Measurements from ENCODE around the gene ACOD1. TPM values are rescaled to one million over a fixed set of nuclear protein-coding genes. Genes with fewer than 3 reads are reported as not detected.

Gene ACOD1
- total and polyA plus RNA-seq, 9 donors = not detected

DNA sequence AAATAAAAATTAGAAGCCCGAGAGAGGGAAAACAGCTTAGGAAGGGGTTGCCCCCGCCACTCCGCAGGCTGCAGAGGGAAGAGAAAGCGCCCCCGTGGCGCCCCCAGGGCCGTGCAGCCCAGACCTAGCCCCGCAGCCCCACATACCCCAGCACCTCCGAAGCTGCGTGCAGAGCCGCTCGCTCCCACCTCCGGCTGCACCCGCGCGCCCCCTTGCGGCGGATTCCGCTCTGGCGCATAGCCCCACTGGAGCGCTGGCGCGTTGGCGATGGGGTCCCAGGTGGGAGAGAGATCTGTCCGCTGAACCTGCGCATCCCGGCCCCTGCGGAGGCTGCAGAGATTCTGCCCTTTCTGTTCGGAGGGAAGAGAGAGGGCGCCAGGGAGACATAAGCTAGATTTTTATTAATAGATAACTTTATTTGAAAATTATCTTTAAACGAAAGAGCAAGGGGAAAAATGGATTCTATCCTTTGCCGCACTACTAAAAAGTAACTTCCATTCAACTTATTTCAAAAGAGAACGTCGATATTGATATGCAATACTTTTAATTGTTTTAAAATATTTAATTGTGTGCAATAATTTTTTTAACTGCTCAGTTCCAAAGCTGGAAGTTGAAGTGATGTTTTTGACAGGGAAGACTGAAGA, 31.9 kb downstream of the ACOD1 start:
- peak; percentile 71 to 88 (median 82) for DNase-seq
- H3K4me3 ChIP-seq = peak overlapping the region; percentile 17
- no peaks in the 10 kb centered on the region for H3K9me3 ChIP-seq
- 3 to 4% (median 3%) methylated on average over 34 of the region's 34 CpGs for WGBS, 3 donors
- no peaks in the 10 kb centered on the region for H3K36me3 ChIP-seq
- peaks cover 2% of the 10 kb centered on the region for H3K4me1 ChIP-seq (ENCODE audit: insufficient read depth)
- TF ChIP-seq, protein P1, sequence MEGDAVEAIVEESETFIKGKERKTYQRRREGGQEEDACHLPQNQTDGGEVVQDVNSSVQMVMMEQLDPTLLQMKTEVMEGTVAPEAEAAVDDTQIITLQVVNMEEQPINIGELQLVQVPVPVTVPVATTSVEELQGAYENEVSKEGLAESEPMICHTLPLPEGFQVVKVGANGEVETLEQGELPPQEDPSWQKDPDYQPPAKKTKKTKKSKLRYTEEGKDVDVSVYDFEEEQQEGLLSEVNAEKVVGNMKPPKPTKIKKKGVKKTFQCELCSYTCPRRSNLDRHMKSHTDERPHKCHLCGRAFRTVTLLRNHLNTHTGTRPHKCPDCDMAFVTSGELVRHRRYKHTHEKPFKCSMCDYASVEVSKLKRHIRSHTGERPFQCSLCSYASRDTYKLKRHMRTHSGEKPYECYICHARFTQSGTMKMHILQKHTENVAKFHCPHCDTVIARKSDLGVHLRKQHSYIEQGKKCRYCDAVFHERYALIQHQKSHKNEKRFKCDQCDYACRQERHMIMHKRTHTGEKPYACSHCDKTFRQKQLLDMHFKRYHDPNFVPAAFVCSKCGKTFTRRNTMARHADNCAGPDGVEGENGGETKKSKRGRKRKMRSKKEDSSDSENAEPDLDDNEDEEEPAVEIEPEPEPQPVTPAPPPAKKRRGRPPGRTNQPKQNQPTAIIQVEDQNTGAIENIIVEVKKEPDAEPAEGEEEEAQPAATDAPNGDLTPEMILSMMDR (IDR thresholded peaks at IDR 0.05) = peak; percentile 69 to 89 (median 72)
- no peak for TF ChIP-seq POLR2A (IDR thresholded peaks at IDR 0.05)
- no peaks in the 10 kb centered on the region for H3K27me3 ChIP-seq
- intact Hi-C loops (cut with DNase I) = loop anchor here in 1 of 4 donors (10.0 kb wide), 1 partner anchor 1105 kb away; no protein-coding TSS in a partner anchor
- no peak overlapping the region for H3K27ac ChIP-seq

DNA sequence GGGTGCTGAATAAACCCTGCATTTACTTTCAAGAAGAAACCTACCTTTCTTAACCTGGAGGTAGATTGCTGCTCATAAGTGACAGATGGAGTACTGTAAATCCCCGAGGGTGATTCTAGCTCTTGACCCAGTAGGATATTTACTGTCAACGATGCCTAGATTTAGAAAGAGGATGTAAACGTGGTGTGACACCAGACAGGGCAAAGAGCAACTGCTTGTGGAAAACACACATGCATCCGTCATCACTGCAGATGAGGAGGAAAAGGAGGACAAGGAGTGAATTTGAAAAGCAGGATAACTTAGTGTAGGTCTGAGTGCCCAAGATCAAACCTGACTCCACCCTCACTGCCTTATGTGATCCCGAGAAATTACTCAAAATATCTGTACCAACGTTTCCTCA, 33.8 kb downstream of the ACOD1 start:
- no peak overlapping the region for H3K27ac ChIP-seq
- TF ChIP-seq, protein P1 (IDR thresholded peaks at IDR 0.05) = no peak
- no peak for TF ChIP-seq EP300 (IDR thresholded peaks at IDR 0.05)
- no peak for TF ChIP-seq POLR2A (IDR thresholded peaks at IDR 0.05)
- no peak overlapping the region for H3K4me3 ChIP-seq
- no peaks in the 10 kb centered on the region for H3K27me3 ChIP-seq
- intact Hi-C loops (cut with DNase I) = loop anchor here in 1 of 4 donors (10.0 kb wide), 1 partner anchor 1107 kb away; no protein-coding TSS in a partner anchor
- peaks cover 2% of the 10 kb centered on the region for H3K4me1 ChIP-seq (ENCODE audit: insufficient read depth)
- WGBS, 3 donors = 72 to 77% (median 73%) methylated on average over 6 of the region's 6 CpGs
- H3K9me3 ChIP-seq = no peaks in the 10 kb centered on the region
- no peak for DNase-seq
- H3K36me3 ChIP-seq = no peaks in the 10 kb centered on the region

DNA sequence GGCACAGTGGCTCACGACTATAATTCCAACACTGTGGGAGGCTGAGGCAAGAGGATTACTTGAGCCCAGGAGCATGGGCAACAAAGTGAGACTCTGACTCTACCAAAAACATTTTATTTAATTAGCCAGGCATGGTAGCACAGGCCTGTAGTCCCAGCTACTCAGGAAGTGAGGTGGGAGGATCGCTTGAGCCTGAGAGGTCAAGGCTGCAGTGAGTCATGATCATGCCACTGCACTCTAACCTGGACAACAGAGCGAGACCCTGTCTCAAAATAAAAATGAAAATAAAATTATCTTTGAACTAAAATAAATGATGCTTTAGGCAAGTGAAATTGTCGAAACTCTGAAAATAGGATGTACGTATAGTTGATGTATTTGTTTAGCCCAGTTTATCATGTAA, 35.4 kb downstream of the ACOD1 start:
- intact Hi-C loops (cut with DNase I) = loop anchor here in 1 of 4 donors (10.0 kb wide), 1 partner anchor 1109 kb away; no protein-coding TSS in a partner anchor
- no peaks in the 10 kb centered on the region for H3K9me3 ChIP-seq
- H3K27ac ChIP-seq = no peak overlapping the region
- 68 to 82% (median 78%) methylated on average over 5 of the region's 5 CpGs for WGBS, 3 donors
- TF ChIP-seq, protein P1 (IDR thresholded peaks at IDR 0.05) = no peak
- TF ChIP-seq POLR2A (IDR thresholded peaks at IDR 0.05) (no peak), EP300 (IDR thresholded peaks at IDR 0.05) (no peak)
- DNase-seq = no peak
- peaks cover 2% of the 10 kb centered on the region for H3K4me1 ChIP-seq (ENCODE audit: insufficient read depth)
- H3K27me3 ChIP-seq = no peaks in the 10 kb centered on the region
- H3K4me3 ChIP-seq = no peak overlapping the region
- no peaks in the 10 kb centered on the region for H3K36me3 ChIP-seq

DNA sequence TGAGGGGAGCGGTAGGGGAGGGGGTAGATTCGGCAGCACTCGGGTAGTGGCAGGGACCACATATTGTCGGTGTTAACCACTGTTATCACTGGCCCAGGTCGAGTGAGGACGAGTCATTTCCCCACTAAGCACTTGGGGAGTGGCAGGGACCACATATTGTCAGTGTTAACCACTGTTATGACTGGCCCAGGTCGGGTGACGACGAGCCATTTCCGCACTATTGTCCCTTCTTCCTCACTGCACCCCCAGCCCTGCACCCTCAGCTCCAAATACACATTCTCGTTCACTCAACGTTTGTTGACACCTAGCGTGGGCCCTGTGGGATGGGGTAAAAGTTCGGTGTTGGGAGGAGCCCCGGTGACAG, 43.1 kb downstream of the ACOD1 start:
- H3K4me3 ChIP-seq = peak overlapping the region; percentile 88
- H3K9me3 ChIP-seq = no peaks in the 10 kb centered on the region
- TF ChIP-seq POLR2A (IDR thresholded peaks at IDR 0.05) = no peak
- TF ChIP-seq, protein P1 (IDR thresholded peaks at IDR 0.05) = no peak
- no peak for TF ChIP-seq EP300 (IDR thresholded peaks at IDR 0.05)
- intact Hi-C loops (cut with DNase I) = loop anchor here in 1 of 4 donors (5.0 kb wide), 1 partner anchor 36 kb away; the partner anchor contains the start of gene FBXL3
- peak overlapping the region; percentile 93 for H3K27ac ChIP-seq
- DNase-seq = peak in 1 of 5 donors; percentile 9
- 22 to 26% (median 25%) methylated on average over 15 of the region's 15 CpGs for WGBS, 3 donors
- H3K36me3 ChIP-seq = no peaks in the 10 kb centered on the region
- peaks cover 9% of the 10 kb centered on the region for H3K4me1 ChIP-seq (ENCODE audit: insufficient read depth)
- no peaks in the 10 kb centered on the region for H3K27me3 ChIP-seq
